Mesenteric fat pad (tissue), 1 donor: ENCODE data around the gene NKD1. TPM values are rescaled to one million over a fixed set of nuclear protein-coding genes. Genes with fewer than 3 reads are reported as not detected.
"Not testable (repeated sequence)": the region's sequence is repeated elsewhere in the genome, so short reads cannot be mapped to it uniquely, and the experiment has no call there.

Experiments used
- DNase-seq: peaks from one replicate; pipeline ENCODE4 v3.0.0-alpha.2; 2020; ENCODE audit warnings: low spot score
- total RNA-seq: library from RNA; stranded (reverse); fragmentation: NEBNext Ultra II Directional; extraction: Animal tissue kit (Norgen Biotek cat#: 25700); gene quantifications from one replicate; pipeline ENCODE4 v1.2.1, GENCODE V29; 2021
- donor health status: DM: yes; HTN: yes; CAD: no.

The NKD1 gene
- total RNA-seq, 1 donor from 2014 or later = 2.4 TPM

GRCh38 chr16:50519602-50520001 lies 28.6 kb upstream of the NKD1 start:
- DNase-seq = no peak

- DNase-seq = peak; percentile 4
These were observed 27.5 kb upstream of the NKD1 start for GRCh38 chr16:50520451-50521245.

DNA sequence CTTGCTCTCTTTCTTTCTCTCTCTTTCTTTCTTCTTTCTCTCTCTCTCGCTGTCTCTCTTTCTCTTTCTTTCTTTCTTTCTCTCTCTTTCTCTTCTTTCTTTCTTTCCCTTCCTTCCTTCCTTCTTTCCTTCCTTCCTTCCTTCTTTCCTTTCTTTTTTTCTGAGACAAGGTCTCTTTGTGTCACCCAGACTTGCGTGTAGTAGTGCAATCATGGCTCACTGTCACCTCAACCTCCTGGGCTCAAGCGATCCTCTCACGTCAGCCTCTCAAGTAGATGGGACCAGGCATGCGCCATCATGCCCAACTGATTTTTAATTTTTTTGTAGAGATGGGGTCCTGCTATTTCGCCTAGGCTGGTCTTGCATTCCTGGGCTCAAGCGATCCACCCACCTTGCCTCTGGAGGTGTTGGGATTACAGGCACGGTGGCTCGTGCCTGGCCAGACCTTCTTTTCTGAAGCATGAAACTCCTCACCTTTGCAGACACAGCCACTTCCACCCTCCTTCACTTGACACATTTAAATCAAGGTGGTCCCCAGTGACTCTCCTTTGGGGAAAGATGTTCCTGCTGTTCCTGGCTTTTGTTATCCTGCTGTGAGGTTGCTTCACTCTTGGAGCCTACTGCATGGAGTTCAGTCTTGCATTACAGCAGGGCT lies 26.8 kb upstream of the NKD1 start:
- DNase-seq = no peak

- DNase-seq = no peak
These were observed 25.9 kb upstream of the NKD1 start for GRCh38 chr16:50522324-50522723.

GRCh38 chr16:50523710-50524109 lies 24.5 kb upstream of the NKD1 start:
- DNase-seq = no peak

DNA sequence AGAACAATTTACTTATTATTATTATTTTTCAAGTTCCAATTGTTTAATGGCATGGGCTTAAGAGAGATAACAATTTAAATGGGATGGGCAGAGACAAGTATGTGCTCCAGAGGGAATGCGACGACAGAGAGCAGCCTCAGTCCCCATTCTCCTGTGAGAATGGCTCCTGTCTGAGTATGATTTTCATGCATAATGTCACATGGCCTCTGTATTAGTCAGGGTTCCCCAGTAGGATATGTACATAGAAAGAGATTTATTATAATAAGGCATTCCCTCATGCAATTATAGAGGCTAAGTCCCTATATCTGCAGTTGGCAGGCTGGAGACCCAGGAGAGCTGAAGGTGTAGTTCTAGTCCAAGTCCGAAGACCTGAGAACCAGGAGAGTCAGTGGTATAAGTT lies 22.9 kb upstream of the NKD1 start:
- no peak for DNase-seq

- DNase-seq = no peak
These were observed 22.5 kb upstream of the NKD1 start for GRCh38 chr16:50525716-50526115.

DNA sequence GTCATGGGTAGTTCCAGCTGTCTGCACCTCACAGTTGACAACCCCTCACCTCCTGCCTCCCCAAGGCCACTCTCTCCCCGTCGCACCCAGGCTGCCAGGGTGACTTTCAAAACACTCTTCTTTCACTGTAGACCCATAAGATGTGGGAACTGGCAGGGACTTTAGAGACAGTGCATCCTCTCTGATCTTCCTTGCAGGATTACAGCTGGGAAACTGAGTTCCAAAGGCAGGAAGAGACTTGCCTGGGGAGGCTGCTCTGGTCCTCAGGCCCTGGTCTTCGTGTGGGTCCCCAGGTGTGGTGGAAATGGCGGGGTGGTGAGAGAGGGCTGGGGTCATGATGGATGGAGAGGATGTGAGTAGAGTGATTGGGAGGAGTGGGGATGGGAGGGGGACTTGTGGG lies 21.9 kb upstream of the NKD1 start:
- DNase-seq = no peak

DNA sequence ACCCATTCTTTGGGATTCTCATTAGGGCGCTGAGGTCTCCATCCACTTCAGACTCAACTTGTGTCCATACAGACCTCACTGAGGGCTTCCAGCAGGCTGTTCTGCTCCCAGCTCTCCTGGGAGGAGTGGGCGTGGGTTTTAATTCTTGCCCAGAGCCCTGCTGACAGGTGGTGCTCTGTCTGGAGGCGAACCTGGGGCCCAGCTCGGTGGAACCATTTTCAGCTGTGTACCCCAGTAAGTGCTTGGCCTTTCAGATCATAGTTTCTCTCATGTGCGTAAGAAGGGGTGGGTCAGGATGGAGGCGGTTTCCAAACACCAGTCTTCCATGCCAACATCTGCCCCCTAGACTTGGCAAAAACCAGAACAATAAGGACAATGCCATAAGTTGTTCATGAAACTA lies 21.4 kb upstream of the NKD1 start:
- no peak for DNase-seq

- no peak for DNase-seq
These were observed 19.4 kb upstream of the NKD1 start for GRCh38 chr16:50528820-50529219.

DNA sequence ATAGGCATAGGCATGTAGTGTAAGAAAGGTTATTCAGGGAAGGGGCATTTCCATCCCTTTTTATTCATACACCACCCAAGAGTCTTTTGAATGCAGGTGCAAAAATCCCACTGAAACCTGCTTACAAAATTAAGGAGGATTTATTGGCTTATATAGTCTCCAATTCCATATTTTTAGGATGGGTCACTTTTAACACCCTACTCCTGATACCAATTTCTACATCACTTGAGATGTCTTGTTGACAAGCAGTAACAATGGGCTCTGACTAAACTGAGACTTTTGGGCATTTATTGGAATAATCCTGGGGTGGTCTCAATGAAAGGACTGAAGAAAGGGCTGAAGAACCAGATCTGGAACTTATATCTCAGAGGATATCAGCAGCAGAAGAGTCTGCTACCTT lies 18.9 kb upstream of the NKD1 start:
- no peak for DNase-seq

- no peak for DNase-seq
These were observed 17.6 kb upstream of the NKD1 start for GRCh38 chr16:50530277-50531236.

- DNase-seq = no peak
These were observed 16.8 kb upstream of the NKD1 start for GRCh38 chr16:50531359-50531758.

- no peak for DNase-seq
These were observed 16.3 kb upstream of the NKD1 start for GRCh38 chr16:50531901-50532300.

DNA sequence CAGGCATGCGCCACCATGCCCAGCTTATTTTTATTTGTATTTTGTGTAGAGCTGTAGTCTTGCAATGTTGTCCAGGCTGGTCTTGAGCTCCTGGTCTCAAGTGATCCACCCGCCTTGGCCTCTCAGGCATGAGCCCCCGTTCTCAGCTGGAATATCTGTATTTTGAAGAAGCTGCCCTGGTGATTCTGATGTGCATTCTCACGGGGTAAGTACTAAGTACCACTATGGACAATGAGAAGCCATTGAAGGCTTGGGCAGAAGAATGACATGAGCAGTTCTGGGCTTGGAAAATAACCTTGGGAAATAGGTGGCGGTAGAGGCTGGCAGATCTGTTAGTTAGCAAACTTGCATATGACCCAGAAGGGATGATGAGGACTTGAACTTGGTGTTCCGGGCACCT lies 15.6 kb upstream of the NKD1 start:
- no peak for DNase-seq

DNA sequence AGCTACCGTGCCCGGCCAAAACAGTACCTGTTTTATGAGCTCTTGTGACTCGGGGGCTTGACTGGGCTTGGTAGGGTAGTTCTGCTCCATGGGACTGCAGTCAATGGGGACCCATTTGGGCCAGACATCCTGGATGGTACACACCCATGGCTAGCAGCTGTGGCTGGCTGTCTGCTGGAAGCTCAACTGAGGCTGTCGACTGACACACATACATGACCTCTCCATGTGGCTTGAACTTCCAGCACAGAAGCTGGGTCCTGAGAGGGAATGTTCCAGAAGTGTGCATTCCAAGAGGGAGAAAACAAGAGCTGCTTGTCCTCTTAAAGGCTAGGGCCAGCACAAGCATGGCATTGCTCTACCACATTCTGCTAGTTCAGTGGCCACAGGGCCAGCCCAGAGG lies 14.9 kb upstream of the NKD1 start:
- DNase-seq = no peak

DNA sequence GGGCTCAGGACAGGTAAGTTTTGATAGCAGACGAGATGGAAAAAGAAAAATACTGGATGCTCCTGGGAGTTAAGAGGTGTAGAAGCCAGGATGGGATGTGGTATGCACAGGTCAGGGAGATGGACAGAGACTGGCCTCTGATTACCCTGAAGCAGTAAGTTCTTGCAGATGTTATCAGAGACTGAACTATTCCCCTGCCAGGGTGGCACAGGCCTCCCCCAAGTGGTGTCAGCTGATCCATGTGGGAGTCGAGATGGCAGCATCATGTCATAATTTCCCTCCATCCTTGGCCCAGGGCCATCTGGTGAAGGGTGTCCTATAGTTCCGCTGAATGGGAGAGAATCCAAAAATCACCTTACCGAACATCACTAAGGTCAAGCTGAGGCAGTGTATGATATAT lies 14.1 kb upstream of the NKD1 start:
- DNase-seq = no peak

- DNase-seq = no peak
These were observed 13.6 kb upstream of the NKD1 start for GRCh38 chr16:50534556-50534955.

DNA sequence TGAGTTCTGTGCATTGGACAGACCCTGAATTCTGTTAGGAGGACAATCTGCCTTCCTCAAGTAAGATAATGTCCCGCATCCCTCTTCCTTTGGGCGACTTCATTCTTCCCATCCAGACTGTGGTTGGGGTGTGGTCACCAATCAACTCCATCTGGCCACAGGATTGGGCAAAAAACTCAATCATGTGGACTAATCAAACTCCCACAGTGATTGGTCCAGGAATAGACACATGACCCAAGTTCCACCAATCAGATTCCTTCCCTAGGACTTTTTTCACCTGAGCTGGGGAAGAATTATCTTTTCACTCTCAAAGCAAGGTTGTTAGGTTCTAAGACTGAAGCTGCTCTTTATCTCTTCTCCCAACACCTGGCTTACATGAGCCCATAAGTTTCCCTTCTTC lies 13.2 kb upstream of the NKD1 start:
- DNase-seq = no peak

DNA sequence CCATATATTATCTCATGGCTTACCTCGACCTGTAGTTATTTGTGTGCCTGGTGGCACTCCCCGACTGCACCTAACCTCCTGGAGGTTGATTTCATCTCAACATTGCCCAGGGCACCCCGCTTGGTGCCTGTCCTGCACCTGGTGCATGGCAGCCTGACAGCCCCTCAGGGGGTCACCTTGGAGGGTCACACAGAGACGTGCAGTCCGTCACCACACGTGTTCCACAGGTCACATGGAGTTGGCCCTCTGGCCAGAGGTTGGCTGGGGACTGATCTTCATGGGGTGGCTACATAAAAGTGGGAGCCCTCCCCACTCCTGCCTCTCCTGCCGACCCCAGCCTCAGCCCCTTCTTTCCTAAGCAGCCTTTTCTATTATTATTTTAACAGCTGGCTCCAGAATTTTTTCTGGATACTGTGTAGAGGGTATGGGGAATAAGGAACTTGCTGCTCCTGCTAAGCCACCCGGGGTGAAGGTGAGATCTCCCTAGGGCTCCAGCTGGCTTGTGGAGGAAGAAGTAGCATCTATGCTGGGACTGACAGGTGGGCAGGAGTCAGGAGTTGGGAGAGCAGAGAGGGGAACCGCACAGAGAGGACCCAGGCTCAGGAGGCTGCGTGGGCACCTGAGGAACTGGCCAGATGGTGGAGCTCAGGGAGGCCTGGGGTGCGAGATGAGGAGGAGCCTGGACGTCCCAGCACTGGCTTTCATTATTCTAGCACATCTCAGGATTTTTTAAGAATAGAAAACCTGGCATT lies 12.5 kb upstream of the NKD1 start:
- DNase-seq = no peak

GRCh38 chr16:50536258-50536645 lies 11.9 kb upstream of the NKD1 start:
- not testable (repeated sequence) for DNase-seq
